SK-N-SH (cell line): ENCODE measurements around the gene TCFL5. TPM values are rescaled to one million over a fixed set of nuclear protein-coding genes. Genes with fewer than 3 reads are reported as not detected.

ENCODE experiments used
- CTCF ChIA-PET: fragments of 300-600, 350-600 bp; formaldehyde crosslinking; extraction: SDS; loops from one replicate; lab custom pipeline; 2021; lab: Yijun Ruan, JAX
- POLR2A ChIA-PET: fragments of 350-600 bp; sonication (Branson Sonifier 250); formaldehyde crosslinking; extraction: SDS; loops from one replicate; lab custom pipeline; 2020; ENCODE audit warnings: antibody characterized with exemption, inconsistent platforms; lab: Yijun Ruan, JAX
- DNase-seq: peaks from one replicate; pipeline ENCODE4 v3.0.0; 2012
- H2AFZ ChIP-seq: fragments of 200-600 bp; sonication (generic); 2 replicates; pipeline ENCODE4 v1.8.1; 2016; ENCODE audit warnings: antibody characterized with exemption, mild to moderate bottlenecking, low read depth
- H3F3A ChIP-seq: fragments of 200-600 bp; sonication (generic); replicated peaks from 2 replicates; pipeline ENCODE3; 2016; ENCODE audit warnings: antibody characterized with exemption, mild to moderate bottlenecking; ENCODE audit not compliant: insufficient read depth
- H3K27ac ChIP-seq, 2 experiments: fragments of 200-500 bp in 1 of 2; fragments of 200-600 bp in 1 of 2; sonication (Bioruptor generic) in 1 of 2; sonication (generic), shearing (Covaris generic) in 1 of 2; 2 replicates each; pipeline versions ENCODE4 v1.5.1 to v1.6.1; 2014 to 2016; ENCODE audit warnings: low read depth in 2 of 2, inconsistent platforms in 1 of 2, low read length in 1 of 2, mild to moderate bottlenecking in 1 of 2, mixed read lengths in 1 of 2
- H3K27me3 ChIP-seq: fragments of 200-600 bp; sonication (generic), shearing (Covaris generic); 2 replicates; pipeline ENCODE4 v1.6.1; 2016; ENCODE audit warnings: mixed run types; ENCODE audit not compliant: insufficient read depth
- H3K36me3 ChIP-seq, 2 experiments: fragments of 200-500 bp in 1 of 2; fragments of 200-600 bp in 1 of 2; sonication (Bioruptor generic) in 1 of 2; sonication (generic) in 1 of 2; replicated peaks in 1 of 2; 2 replicates each; pipeline versions ENCODE3 to v1.5.1; 2014 to 2016; ENCODE audit warnings: low read length in 1 of 2, mild to moderate bottlenecking in 1 of 2; ENCODE audit not compliant: insufficient read depth in 2 of 2, control insufficient read depth in 1 of 2
- H3K4me1 ChIP-seq, 2 experiments: fragments of 200-500 bp in 1 of 2; fragments of 200-600 bp in 1 of 2; sonication (Bioruptor generic) in 1 of 2; sonication (generic), shearing (Covaris generic) in 1 of 2; 2 replicates each; pipeline versions ENCODE4 v1.5.1 to v1.6.1; 2014 to 2016; ENCODE audit warnings: low read depth in 1 of 2, low read length in 1 of 2, mixed run types in 1 of 2; ENCODE audit not compliant: insufficient read depth in 2 of 2, control insufficient read depth in 1 of 2
- H3K4me2 ChIP-seq: fragments of 200-600 bp; sonication (generic), shearing (Covaris generic); 2 replicates; pipeline ENCODE4 v1.6.1; 2017; ENCODE audit warnings: mixed run types
- H3K4me3 ChIP-seq, 2 experiments: fragments of 200-500 bp in 1 of 2; fragments of 200-600 bp in 1 of 2; sonication (Bioruptor generic) in 1 of 2; sonication (generic), shearing (Covaris generic) in 1 of 2; 2 replicates each; pipeline versions ENCODE4 v1.5.1 to v1.8.1; 2014 to 2016; ENCODE audit warnings: low read depth in 2 of 2, inconsistent platforms in 1 of 2, low read length in 1 of 2, mild to moderate bottlenecking in 1 of 2, mixed read lengths in 1 of 2, moderate library complexity in 1 of 2
- H3K79me2 ChIP-seq: fragments of 200-600 bp; sonication (generic); 2 replicates; pipeline ENCODE4 v1.8.1; 2017; ENCODE audit warnings: mild to moderate bottlenecking; ENCODE audit not compliant: insufficient read depth
- H3K9ac ChIP-seq: fragments of 200-600 bp; sonication (generic); 2 replicates; pipeline ENCODE4 v1.6.1; 2017; ENCODE audit warnings: mixed run types
- H3K9me2 ChIP-seq: fragments of 200-600 bp; sonication (generic); 2 replicates; pipeline ENCODE4 v1.6.1; 2017; ENCODE audit warnings: mixed run types
- H3K9me3 ChIP-seq: fragments of 200-600 bp; sonication (generic); 2 replicates; pipeline ENCODE4 v1.6.1; 2017; ENCODE audit warnings: mixed run types, mild to moderate bottlenecking, moderate library complexity
- H4K20me1 ChIP-seq: fragments of 200-600 bp; sonication (generic); 2 replicates; pipeline ENCODE4 v1.6.1; 2017; ENCODE audit warnings: mild to moderate bottlenecking, mixed run types; ENCODE audit not compliant: insufficient read depth
- CHD2 ChIP-seq: fragments of 150-350 bp; IDR thresholded peaks from 2 replicates; pipeline ENCODE4 v1.6.1; 2018; ENCODE audit warnings: low read length; ENCODE audit not compliant: partially characterized antibody
- GABPA ChIP-seq: IDR thresholded peaks from 2 replicates; pipeline ENCODE4 v1.4.0; 2012; ENCODE audit warnings: low read depth, mild to moderate bottlenecking
- GATA2 ChIP-seq: sonication (generic); formaldehyde crosslinking; IDR thresholded peaks from 2 replicates; pipeline ENCODE4 v1.5.0; 2020; ENCODE audit warnings: mild to moderate bottlenecking, missing genetic modification reagents
- NFIC ChIP-seq: IDR thresholded peaks from 2 replicates; pipeline ENCODE4 v1.4.0; 2012; ENCODE audit warnings: borderline replicate concordance
- POLR2AphosphoS5 ChIP-seq: IDR thresholded peaks from 2 replicates; pipeline ENCODE4 v1.6.1; 2012; ENCODE audit warnings: low read depth, low read length
- WGBS: methylation state at CpG from one replicate; pipeline ENCODE4 v1.1.6; 2017; ENCODE audit warnings: low lambda C conversion rate; 5-methylcytosine and 5-hydroxymethylcytosine counted together
- polyA plus RNA-seq, 3 experiments: library from polyadenylated mRNA; depleted of rRNA; stranded (reverse); fragments of >200 nt; gene quantifications; 2 replicates each; pipeline ENCODE4 v1.2.3, GENCODE V29; 2012
- TF ChIP-seq, protein P1 (sequence below): IDR thresholded peaks from 2 replicates; pipeline ENCODE4; 2012
- TF ChIP-seq, protein P2 (sequence below): fragments of 200-600 bp; sonication (generic); IDR thresholded peaks from 2 replicates; pipeline ENCODE4 v1.6.1; 2017; ENCODE audit warnings: antibody characterized with exemption, mild to moderate bottlenecking, moderate library complexity
- TF ChIP-seq, protein P3 (sequence below): IDR thresholded peaks from 2 replicates; pipeline ENCODE4 v1.6.1; 2012; ENCODE audit warnings: mild to moderate bottlenecking, low read depth, low read length, moderate library complexity

TCFL5 gene
- polyA plus RNA-seq, 1 of the 3 experiments (the other 2 are of a cell fraction): 10.1 TPM

- TF ChIP-seq GATA2 (no peak), NFIC (no peak), GABPA (no peak), CHD2 (no peak)
- TF ChIP-seq, protein P1, sequence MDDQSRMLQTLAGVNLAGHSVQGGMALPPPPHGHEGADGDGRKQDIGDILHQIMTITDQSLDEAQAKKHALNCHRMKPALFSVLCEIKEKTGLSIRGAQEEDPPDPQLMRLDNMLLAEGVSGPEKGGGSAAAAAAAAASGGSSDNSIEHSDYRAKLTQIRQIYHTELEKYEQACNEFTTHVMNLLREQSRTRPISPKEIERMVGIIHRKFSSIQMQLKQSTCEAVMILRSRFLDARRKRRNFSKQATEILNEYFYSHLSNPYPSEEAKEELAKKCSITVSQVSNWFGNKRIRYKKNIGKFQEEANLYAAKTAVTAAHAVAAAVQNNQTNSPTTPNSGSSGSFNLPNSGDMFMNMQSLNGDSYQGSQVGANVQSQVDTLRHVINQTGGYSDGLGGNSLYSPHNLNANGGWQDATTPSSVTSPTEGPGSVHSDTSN: no peak
Observed at GRCh38 chr20:62836967-62837490, 24.6 kb downstream of the TCFL5 start (continued).

- no peak overlapping the region for H3K4me2 ChIP-seq
- ChIA-PET POLR2A (no interaction called here), CTCF (interaction anchor here (0.9 to 3.1 kb wide), 6 partner anchors 9 to 185 kb away, joined by 3 to 10 read pairs (median 3); no protein-coding TSS in a partner anchor)
- H3K9ac ChIP-seq: no peak overlapping the region
- peaks cover 0 to 26% of the 10 kb centered on the region in 2 experiments; a peak in 1 of 4 replicates for H3K4me1 ChIP-seq
- WGBS: 87% methylated on average over 31 of the region's 52 CpGs
- no peak overlapping the region for H3K4me3 ChIP-seq
- H3K9me3 ChIP-seq: no peaks in the 10 kb centered on the region
- DNase-seq: peak; percentile 20
- H3K36me3 ChIP-seq: peaks cover under 1 to 1% of the 10 kb centered on the region in 2 experiments
- no peak overlapping the region for H3K27ac ChIP-seq
- H3K79me2 ChIP-seq: no peaks in the 10 kb centered on the region
- H3F3A ChIP-seq: no peaks in the 10 kb centered on the region
- H3K27me3 ChIP-seq: no peaks in the 10 kb centered on the region
- no peak overlapping the region for H2AFZ ChIP-seq
- H3K9me2 ChIP-seq: no peaks in the 10 kb centered on the region
- TF ChIP-seq, protein P2, sequence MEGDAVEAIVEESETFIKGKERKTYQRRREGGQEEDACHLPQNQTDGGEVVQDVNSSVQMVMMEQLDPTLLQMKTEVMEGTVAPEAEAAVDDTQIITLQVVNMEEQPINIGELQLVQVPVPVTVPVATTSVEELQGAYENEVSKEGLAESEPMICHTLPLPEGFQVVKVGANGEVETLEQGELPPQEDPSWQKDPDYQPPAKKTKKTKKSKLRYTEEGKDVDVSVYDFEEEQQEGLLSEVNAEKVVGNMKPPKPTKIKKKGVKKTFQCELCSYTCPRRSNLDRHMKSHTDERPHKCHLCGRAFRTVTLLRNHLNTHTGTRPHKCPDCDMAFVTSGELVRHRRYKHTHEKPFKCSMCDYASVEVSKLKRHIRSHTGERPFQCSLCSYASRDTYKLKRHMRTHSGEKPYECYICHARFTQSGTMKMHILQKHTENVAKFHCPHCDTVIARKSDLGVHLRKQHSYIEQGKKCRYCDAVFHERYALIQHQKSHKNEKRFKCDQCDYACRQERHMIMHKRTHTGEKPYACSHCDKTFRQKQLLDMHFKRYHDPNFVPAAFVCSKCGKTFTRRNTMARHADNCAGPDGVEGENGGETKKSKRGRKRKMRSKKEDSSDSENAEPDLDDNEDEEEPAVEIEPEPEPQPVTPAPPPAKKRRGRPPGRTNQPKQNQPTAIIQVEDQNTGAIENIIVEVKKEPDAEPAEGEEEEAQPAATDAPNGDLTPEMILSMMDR: no peak
- no peaks in the 10 kb centered on the region for H4K20me1 ChIP-seq
Observed at GRCh38 chr20:62835931-62836861, 25.4 kb downstream of the TCFL5 start.

GRCh38 chr20:62834967-62835730 lies 26.5 kb downstream of the TCFL5 start:
- TF ChIP-seq POLR2AphosphoS5: no peak
- TF ChIP-seq, protein P3, sequence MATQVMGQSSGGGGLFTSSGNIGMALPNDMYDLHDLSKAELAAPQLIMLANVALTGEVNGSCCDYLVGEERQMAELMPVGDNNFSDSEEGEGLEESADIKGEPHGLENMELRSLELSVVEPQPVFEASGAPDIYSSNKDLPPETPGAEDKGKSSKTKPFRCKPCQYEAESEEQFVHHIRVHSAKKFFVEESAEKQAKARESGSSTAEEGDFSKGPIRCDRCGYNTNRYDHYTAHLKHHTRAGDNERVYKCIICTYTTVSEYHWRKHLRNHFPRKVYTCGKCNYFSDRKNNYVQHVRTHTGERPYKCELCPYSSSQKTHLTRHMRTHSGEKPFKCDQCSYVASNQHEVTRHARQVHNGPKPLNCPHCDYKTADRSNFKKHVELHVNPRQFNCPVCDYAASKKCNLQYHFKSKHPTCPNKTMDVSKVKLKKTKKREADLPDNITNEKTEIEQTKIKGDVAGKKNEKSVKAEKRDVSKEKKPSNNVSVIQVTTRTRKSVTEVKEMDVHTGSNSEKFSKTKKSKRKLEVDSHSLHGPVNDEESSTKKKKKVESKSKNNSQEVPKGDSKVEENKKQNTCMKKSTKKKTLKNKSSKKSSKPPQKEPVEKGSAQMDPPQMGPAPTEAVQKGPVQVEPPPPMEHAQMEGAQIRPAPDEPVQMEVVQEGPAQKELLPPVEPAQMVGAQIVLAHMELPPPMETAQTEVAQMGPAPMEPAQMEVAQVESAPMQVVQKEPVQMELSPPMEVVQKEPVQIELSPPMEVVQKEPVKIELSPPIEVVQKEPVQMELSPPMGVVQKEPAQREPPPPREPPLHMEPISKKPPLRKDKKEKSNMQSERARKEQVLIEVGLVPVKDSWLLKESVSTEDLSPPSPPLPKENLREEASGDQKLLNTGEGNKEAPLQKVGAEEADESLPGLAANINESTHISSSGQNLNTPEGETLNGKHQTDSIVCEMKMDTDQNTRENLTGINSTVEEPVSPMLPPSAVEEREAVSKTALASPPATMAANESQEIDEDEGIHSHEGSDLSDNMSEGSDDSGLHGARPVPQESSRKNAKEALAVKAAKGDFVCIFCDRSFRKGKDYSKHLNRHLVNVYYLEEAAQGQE: no peak
- ChIA-PET CTCF (interaction anchor here (0.9 to 3.1 kb wide), 3 partner anchors 12 to 184 kb away, joined by 3 to 10 read pairs (median 6); no protein-coding TSS in a partner anchor), POLR2A (no interaction called here)
- no peaks in the 10 kb centered on the region for H3K9me2 ChIP-seq
- no peak overlapping the region for H3K4me2 ChIP-seq
- 84% methylated on average over 24 of the region's 24 CpGs for WGBS
- H3K4me1 ChIP-seq: peaks cover 0 to 30% of the 10 kb centered on the region in 2 experiments; a peak in 1 of 4 replicates
- no peaks in the 10 kb centered on the region for H3F3A ChIP-seq
- no peak overlapping the region for H2AFZ ChIP-seq
- H3K79me2 ChIP-seq: no peaks in the 10 kb centered on the region
- H3K27me3 ChIP-seq: no peaks in the 10 kb centered on the region
- no peak overlapping the region for H3K4me3 ChIP-seq
- no peaks in the 10 kb centered on the region for H4K20me1 ChIP-seq
- DNase-seq: no peak
- H3K27ac ChIP-seq: no peak overlapping the region
- H3K9ac ChIP-seq: no peak overlapping the region
- no peaks in the 10 kb centered on the region for H3K36me3 ChIP-seq
- H3K9me3 ChIP-seq: no peaks in the 10 kb centered on the region
